Tibial nerve (tissue), 4 donors: ENCODE data around the gene INPP5A. TPM values are rescaled to one million over a fixed set of nuclear protein-coding genes. Genes with fewer than 3 reads are reported as not detected.
A peak's percentile ranks its signal among the peaks of the same experiment; 100 is the strongest.
"Not testable (repeated sequence)": the region's sequence is repeated elsewhere in the genome, so short reads cannot be mapped to it uniquely, and the experiment has no call there.

ENCODE experiments used
- DNase-seq, 2 donors: peaks; one replicate each; pipeline ENCODE4 v3.0.0-alpha.2; 2019; ENCODE audit warnings: low spot score in 2 of 2
- H3K27ac ChIP-seq, 4 donors: fragments of 200-600 bp; sonication (generic) in 3 of 4; one replicate each; pipeline ENCODE4 v1.5.1; 2017 to 2019; ENCODE audit warnings: mild to moderate bottlenecking in 1 of 4
- H3K27me3 ChIP-seq, 2 donors: fragments of 200-600 bp; sonication (generic) in 1 of 2; one replicate each; pipeline versions ENCODE4 v1.5.1 to v1.6.0; 2017 to 2019
- H3K36me3 ChIP-seq, 3 donors: fragments of 200-600 bp; sonication (generic); one replicate each; pipeline ENCODE4 v1.5.1; 2018 to 2019
- H3K4me1 ChIP-seq, 4 donors: fragments of 200-600 bp; sonication (generic) in 3 of 4; one replicate each; pipeline ENCODE4 v1.5.1; 2017 to 2019
- H3K4me3 ChIP-seq, 4 donors: fragments of 200-600 bp; sonication (generic) in 3 of 4; one replicate each; pipeline ENCODE4 v1.5.1; 2017 to 2019; ENCODE audit warnings: mild to moderate bottlenecking in 1 of 4, moderate library complexity in 1 of 4
- H3K9me3 ChIP-seq, 4 donors: fragments of 200-600 bp; sonication (generic) in 3 of 4; one replicate each; pipeline ENCODE4 v1.5.1; 2017 to 2019
- EP300 ChIP-seq, 2 donors: sonication (generic); formaldehyde crosslinking; IDR thresholded peaks; one replicate each; pipeline ENCODE4 v1.6.1; 2017; ENCODE audit warnings: antibody characterized with exemption in 2 of 2, mild to moderate bottlenecking in 1 of 2
- POLR2A ChIP-seq, 2 donors: fragments of 450-650 bp; IDR thresholded peaks; one replicate each; pipeline ENCODE4 v1.6.1; 2017; ENCODE audit warnings: antibody characterized with exemption in 2 of 2, mild to moderate bottlenecking in 2 of 2, moderate library complexity in 2 of 2
- WGBS, 2 donors: methylation state at CpG; one replicate each; pipeline ENCODE4 v1.1.5; 2018; 5-methylcytosine and 5-hydroxymethylcytosine counted together
- total RNA-seq, 4 donors: library from RNA; depleted of rRNA; stranded (reverse); fragments of >200 nt; gene quantifications; one replicate each; pipeline ENCODE4 v1.1.0, GENCODE V29; 2016
- TF ChIP-seq, protein P1 (sequence below), 5 experiments: fragments of 200-600 bp in 3 of 5; fragments of 450-650 bp in 2 of 5; sonication (generic) in 3 of 5; IDR thresholded peaks; one replicate each; pipeline ENCODE4 v1.5.1; 2016 to 2019; ENCODE audit warnings: antibody characterized with exemption in 5 of 5, mild to moderate bottlenecking in 3 of 5, moderate library complexity in 2 of 5

INPP5A gene
- total RNA-seq, 4 donors from 2014 or later, result 73.8 to 101 (median 86.2) TPM

DNA sequence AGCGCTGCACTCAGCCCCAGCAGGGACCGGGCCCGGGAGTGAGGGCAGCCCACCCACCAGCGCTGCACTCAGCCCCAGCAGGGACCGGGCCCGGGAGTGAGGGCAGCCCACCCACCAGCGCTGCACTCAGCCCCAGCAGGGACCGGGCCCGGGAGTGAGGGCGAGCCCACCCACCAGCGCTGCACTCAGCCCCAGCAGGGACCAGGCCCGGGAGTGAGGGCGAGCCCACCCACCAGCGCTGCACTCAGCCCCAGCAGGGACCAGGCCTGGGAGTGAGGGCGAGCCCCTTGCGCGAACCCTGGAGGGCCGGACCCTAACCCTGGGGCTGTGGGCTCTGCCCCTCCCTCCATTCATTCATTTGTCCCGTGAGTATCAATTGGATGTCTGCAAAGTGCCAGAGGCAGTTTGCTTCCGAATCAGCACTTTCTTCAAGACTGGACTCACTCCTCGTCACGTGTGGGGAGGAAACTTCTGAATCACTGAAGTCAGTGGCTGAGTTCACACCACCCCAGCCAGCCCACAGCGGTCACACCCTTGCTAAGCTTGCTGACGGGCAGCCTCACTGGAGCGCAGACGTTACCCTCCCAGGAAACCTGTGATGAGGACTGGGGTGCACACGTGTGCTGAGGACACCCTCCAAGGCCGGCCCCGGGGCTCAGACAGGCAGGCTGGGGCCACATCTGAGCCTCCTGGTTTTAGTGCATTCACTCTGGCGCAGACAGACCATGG lies 205.8 kb downstream of the INPP5A start:
- Histone ChIP-seq H3K36me3 (peaks cover 0 to 20% (median 0%) of the 10 kb centered on the region in 3 donors), H3K27ac (peak overlapping the region in 2 of 4 donors; percentile 22 to 53), H3K4me1 (peaks cover 0 to 42% (median 26%) of the 10 kb centered on the region in 4 donors)
- H3K4me3 ChIP-seq, H3K27me3 ChIP-seq, H3K9me3 ChIP-seq: not testable (repeated sequence)
- peak in 1 of 2 donors; percentile 29 for DNase-seq
- peak in 1 of 2 donors; percentile 57 for TF ChIP-seq EP300 (IDR thresholded peaks at IDR 0.05)
- WGBS, 2 donors, result 29 to 35% methylated on average over 12 to 21 of the region's 30 CpGs

DNA sequence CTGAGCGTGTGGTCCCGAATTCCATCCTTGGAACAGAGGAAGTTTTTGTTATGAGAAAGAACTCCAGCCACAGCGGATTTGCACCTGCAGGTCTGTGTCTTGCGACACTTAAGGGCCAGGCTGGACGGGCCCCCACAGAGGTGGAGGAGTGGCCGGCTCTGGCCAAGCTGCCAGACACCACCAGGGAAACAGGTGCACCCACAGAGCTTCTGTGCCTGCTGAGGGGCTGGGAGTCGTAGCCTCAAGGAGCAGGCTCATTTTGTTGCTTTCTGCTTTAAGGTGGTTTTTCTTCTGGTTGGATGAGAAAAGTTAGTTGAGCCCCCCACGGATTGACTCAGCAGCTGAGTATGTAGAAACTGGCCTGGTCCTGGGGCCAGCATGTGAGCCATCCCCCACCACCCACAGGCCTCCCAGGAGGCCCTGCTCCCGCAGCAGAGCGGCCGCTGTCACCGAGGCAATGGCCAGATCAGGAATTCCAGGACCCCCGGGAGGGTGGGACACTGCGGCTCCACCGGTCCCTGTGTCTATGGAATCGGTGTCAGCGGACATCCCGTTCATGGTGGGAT lies 206.4 kb downstream of the INPP5A start:
- Histone ChIP-seq H3K27ac (peak overlapping the region in 2 of 4 donors; percentile 22 to 53), H3K36me3 (peaks cover 0 to 25% (median 0%) of the 10 kb centered on the region in 3 donors), H3K27me3 (no peaks in the 10 kb centered on the region), H3K4me1 (peaks cover 0 to 37% (median 22%) of the 10 kb centered on the region in 4 donors), H3K9me3 (no peaks in the 10 kb centered on the region), H3K4me3 (no peak overlapping the region)
- 76 to 83% methylated on average over 14 to 16 of the region's 18 CpGs for WGBS, 2 donors
- DNase-seq, result no peak
- no peak for TF ChIP-seq EP300 (IDR thresholded peaks at IDR 0.05)
- TF ChIP-seq, protein P1, sequence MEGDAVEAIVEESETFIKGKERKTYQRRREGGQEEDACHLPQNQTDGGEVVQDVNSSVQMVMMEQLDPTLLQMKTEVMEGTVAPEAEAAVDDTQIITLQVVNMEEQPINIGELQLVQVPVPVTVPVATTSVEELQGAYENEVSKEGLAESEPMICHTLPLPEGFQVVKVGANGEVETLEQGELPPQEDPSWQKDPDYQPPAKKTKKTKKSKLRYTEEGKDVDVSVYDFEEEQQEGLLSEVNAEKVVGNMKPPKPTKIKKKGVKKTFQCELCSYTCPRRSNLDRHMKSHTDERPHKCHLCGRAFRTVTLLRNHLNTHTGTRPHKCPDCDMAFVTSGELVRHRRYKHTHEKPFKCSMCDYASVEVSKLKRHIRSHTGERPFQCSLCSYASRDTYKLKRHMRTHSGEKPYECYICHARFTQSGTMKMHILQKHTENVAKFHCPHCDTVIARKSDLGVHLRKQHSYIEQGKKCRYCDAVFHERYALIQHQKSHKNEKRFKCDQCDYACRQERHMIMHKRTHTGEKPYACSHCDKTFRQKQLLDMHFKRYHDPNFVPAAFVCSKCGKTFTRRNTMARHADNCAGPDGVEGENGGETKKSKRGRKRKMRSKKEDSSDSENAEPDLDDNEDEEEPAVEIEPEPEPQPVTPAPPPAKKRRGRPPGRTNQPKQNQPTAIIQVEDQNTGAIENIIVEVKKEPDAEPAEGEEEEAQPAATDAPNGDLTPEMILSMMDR (IDR thresholded peaks at IDR 0.05), result no peak
- TF ChIP-seq POLR2A (IDR thresholded peaks at IDR 0.05), result no peak

DNA sequence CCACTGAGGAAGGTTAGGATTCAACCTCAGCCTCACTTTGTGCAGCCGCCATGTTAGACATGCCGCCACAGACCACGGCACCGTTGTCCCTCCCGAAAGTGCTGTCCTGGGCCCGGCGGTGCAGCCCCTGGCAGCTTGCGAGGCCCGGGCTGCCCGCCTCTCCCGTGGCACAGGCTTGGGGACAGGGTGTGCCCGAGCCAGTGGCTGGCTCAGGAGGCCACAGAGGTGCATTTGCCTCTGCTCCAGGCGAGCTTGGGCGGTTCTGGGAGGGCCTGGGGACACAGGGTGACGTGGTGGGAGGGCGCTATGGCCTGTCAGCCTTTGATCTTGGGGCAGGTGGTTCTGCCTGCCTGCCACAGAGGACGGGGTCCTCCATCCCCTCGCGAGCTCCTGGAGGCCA lies 207.3 kb downstream of the INPP5A start:
- no peak overlapping the region for H3K27ac ChIP-seq
- H3K36me3 ChIP-seq, result peaks cover 0 to 34% (median 0%) of the 10 kb centered on the region in 3 donors
- TF ChIP-seq, protein P1 (IDR thresholded peaks at IDR 0.05), result no peak
- TF ChIP-seq EP300 (IDR thresholded peaks at IDR 0.05), result no peak
- no peak for TF ChIP-seq POLR2A (IDR thresholded peaks at IDR 0.05)
- H3K4me1 ChIP-seq, result peaks cover 0 to 29% (median 14%) of the 10 kb centered on the region in 4 donors
- no peak overlapping the region for H3K4me3 ChIP-seq
- H3K27me3 ChIP-seq, result no peaks in the 10 kb centered on the region
- DNase-seq, result no peak
- 95 to 98% methylated on average over 19 of the region's 19 CpGs for WGBS, 2 donors
- H3K9me3 ChIP-seq, result no peaks in the 10 kb centered on the region

DNA sequence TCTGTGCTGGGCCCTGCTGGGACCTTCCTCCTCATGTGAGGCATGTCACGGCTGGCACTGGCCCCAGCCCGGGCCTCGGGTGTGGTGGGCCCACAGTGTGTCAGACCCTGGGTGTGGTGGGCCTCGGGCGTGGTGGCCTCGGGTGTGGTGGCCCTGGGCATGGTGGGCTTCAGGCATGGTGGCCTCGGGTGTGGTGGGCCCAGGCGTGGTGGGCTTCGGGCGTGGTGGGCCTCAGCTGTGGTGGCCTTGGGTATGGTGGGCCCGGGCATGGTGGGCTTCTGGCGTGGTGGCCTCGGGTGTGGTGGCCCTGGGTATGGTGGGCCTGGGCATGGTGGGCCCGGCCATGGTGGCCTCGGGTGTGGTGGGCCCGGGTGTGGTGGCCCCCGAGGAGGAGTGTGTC lies 207.9 kb downstream of the INPP5A start:
- DNase-seq, result no peak
- Histone ChIP-seq H3K27ac (no peak overlapping the region), H3K36me3 (peaks cover 0 to 40% (median 0%) of the 10 kb centered on the region in 3 donors), H3K4me3 (no peak overlapping the region), H3K9me3 (no peaks in the 10 kb centered on the region), H3K27me3 (no peaks in the 10 kb centered on the region), H3K4me1 (peaks cover 0 to 28% (median 13%) of the 10 kb centered on the region in 4 donors)
- WGBS, 2 donors, result 94 to 100% methylated on average over 6 to 17 of the region's 17 CpGs
- TF ChIP-seq EP300 (IDR thresholded peaks at IDR 0.05), result no peak
- TF ChIP-seq, protein P1 (IDR thresholded peaks at IDR 0.05), result no peak

DNA sequence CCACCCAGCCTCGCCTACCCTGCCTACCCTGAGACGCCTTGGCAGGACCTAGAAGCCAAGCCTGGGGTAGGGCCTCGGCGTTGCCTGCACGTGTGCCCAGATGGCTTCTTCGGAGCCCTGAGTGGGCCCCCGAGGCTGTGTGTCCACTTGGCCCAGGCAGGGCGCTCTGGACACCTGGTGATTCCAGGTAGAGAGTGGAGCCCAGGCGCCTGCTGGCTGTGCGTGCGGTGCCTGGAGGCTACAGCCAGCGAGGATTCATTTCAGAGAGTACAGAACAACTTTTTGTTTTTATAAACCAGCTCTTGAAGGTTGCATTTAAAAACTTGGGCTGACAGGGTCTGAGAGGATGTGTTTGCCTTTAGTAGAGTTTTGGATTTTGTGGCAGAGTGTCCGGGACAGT lies 208.4 kb downstream of the INPP5A start:
- no peak for DNase-seq
- 97 to 98% methylated on average over 8 to 11 of the region's 13 CpGs for WGBS, 2 donors
- H3K4me1 ChIP-seq, result peaks cover 0 to 28% (median 13%) of the 10 kb centered on the region in 4 donors
- TF ChIP-seq, protein P1 (IDR thresholded peaks at IDR 0.05), result no peak
- TF ChIP-seq EP300 (IDR thresholded peaks at IDR 0.05) (no peak), POLR2A (IDR thresholded peaks at IDR 0.05) (no peak)
- H3K27ac ChIP-seq, result no peak overlapping the region
- H3K4me3 ChIP-seq, result no peak overlapping the region
- H3K36me3 ChIP-seq, result peaks cover 0 to 43% (median 0%) of the 10 kb centered on the region in 3 donors
- no peaks in the 10 kb centered on the region for H3K27me3 ChIP-seq
- no peaks in the 10 kb centered on the region for H3K9me3 ChIP-seq
